ENCODE results near the gene TPM4.
"Not testable (repeated sequence)": the region's sequence is repeated elsewhere in the genome, so short reads cannot be mapped to it uniquely, and the experiment has no call there.

Gene TPM4

GRCh38 chr19:16076154-16076957 lies at the start of gene TPM4:
TSS of gene TPM4 (plus strand) at chr19:16076495. CDS start at chr19:16076566, 71 bp downstream.
- peak; percentile 59 to 84 (median 75) for DNase-seq (ENCODE audit: low read depth in 2 of 3, low spot score in 2 of 3)

GRCh38 chr19:16026756-16027155 lies 49.5 kb upstream of the TPM4 start:
- DNase-seq (ENCODE audit: low read depth in 2 of 3, low spot score in 2 of 3) = no peak

- no peak for DNase-seq (ENCODE audit: low read depth in 2 of 3, low spot score in 2 of 3)
Observed at GRCh38 chr19:16027528-16027927, 48.8 kb upstream of the TPM4 start.

- not testable (repeated sequence) for DNase-seq (ENCODE audit: low read depth in 2 of 3, low spot score in 2 of 3)
Observed at GRCh38 chr19:16030155-16030554, 46.1 kb upstream of the TPM4 start.

- DNase-seq (ENCODE audit: low read depth in 2 of 3, low spot score in 2 of 3) = no peak
Observed at GRCh38 chr19:16030964-16031871, 45.1 kb upstream of the TPM4 start.

- no peak for DNase-seq (ENCODE audit: low read depth in 2 of 3, low spot score in 2 of 3)
Observed at GRCh38 chr19:16031872-16032200, 44.5 kb upstream of the TPM4 start.

- no peak for DNase-seq (ENCODE audit: low read depth in 2 of 3, low spot score in 2 of 3)
Observed at GRCh38 chr19:16032509-16033135, 43.7 kb upstream of the TPM4 start.

- no peak for DNase-seq (ENCODE audit: low read depth in 2 of 3, low spot score in 2 of 3)
Observed at GRCh38 chr19:16033136-16033530, 43.2 kb upstream of the TPM4 start.

GRCh38 chr19:16033721-16034120 lies 42.6 kb upstream of the TPM4 start:
- DNase-seq (ENCODE audit: low read depth in 2 of 3, low spot score in 2 of 3) = no peak

GRCh38 chr19:16034180-16034579 lies 42.1 kb upstream of the TPM4 start:
- DNase-seq (ENCODE audit: low read depth in 2 of 3, low spot score in 2 of 3) = no peak

GRCh38 chr19:16034958-16035560 lies 41.2 kb upstream of the TPM4 start:
- no peak for DNase-seq (ENCODE audit: low read depth in 2 of 3, low spot score in 2 of 3)

- DNase-seq (ENCODE audit: low read depth in 2 of 3, low spot score in 2 of 3) = no peak
Observed at GRCh38 chr19:16035601-16036297, 40.5 kb upstream of the TPM4 start.

GRCh38 chr19:16036397-16036925 lies 39.8 kb upstream of the TPM4 start:
- no peak for DNase-seq (ENCODE audit: low read depth in 2 of 3, low spot score in 2 of 3)

- DNase-seq (ENCODE audit: low read depth in 2 of 3, low spot score in 2 of 3) = no peak
Observed at GRCh38 chr19:16036941-16037340, 39.4 kb upstream of the TPM4 start.

GRCh38 chr19:16037424-16038195 lies 38.7 kb upstream of the TPM4 start:
- DNase-seq (ENCODE audit: low read depth in 2 of 3, low spot score in 2 of 3) = no peak

- no peak for DNase-seq (ENCODE audit: low read depth in 2 of 3, low spot score in 2 of 3)
Observed at GRCh38 chr19:16038196-16038695, 38.0 kb upstream of the TPM4 start.

- no peak for DNase-seq (ENCODE audit: low read depth in 2 of 3, low spot score in 2 of 3)
Observed at GRCh38 chr19:16039081-16039480, 37.2 kb upstream of the TPM4 start.

GRCh38 chr19:16039545-16039944 lies 36.8 kb upstream of the TPM4 start:
- no peak for DNase-seq (ENCODE audit: low read depth in 2 of 3, low spot score in 2 of 3)

- no peak for DNase-seq (ENCODE audit: low read depth in 2 of 3, low spot score in 2 of 3)
Observed at GRCh38 chr19:16040642-16041041, 35.7 kb upstream of the TPM4 start.
